ENCODE results near the gene PADI4.

GRCh38 chr1:17272646-17273045 lies 35.4 kb upstream of the PADI4 start:
- TF ChIP-seq EZH2 (IDR thresholded peaks at IDR 0.05; ENCODE audit: low read depth, low read length, severe bottlenecking) (no peak), CTCF (IDR thresholded peaks at IDR 0.05; ENCODE audit: control extremely low read depth in 1 of 3, insufficient read depth in 1 of 3, low read depth in 1 of 3, low read length in 3 of 3) (no peak), SP4 (IDR thresholded peaks at IDR 0.05; ENCODE audit: low read length) (no peak), SRF (IDR thresholded peaks at IDR 0.05; ENCODE audit: low read depth, low read length) (no peak), ATF3 (IDR thresholded peaks at IDR 0.05; ENCODE audit: insufficient read depth, low read depth, low read length) (no peak), YY1 (IDR thresholded peaks at IDR 0.05; ENCODE audit: low read depth, low read length) (no peak), GTF2F1 (IDR thresholded peaks at IDR 0.05; ENCODE audit: borderline replicate concordance, low read depth, low read length) (no peak), POLR2A (IDR thresholded peaks at IDR 0.05; ENCODE audit: control extremely low read depth in 1 of 2, low read depth in 2 of 2, low read length in 2 of 2) (no peak), POLR2AphosphoS5 (IDR thresholded peaks at IDR 0.05; ENCODE audit: low read depth, low read length) (no peak)

All from H1 (cell line).